Rectal smooth muscle tissue (tissue), 1 donor: ENCODE data around the gene MAML2.

Source experiments
- H3K27ac ChIP-seq: one replicate; pipeline ENCODE4 v1.7.0; 2013; ENCODE audit warnings: low read depth, low read length, inconsistent platforms
- H3K27me3 ChIP-seq: one replicate; pipeline ENCODE4 v1.7.0; 2013; ENCODE audit warnings: low read length; ENCODE audit not compliant: control insufficient read depth, insufficient read depth
- H3K36me3 ChIP-seq: one replicate; pipeline ENCODE4 v1.7.0; 2013; ENCODE audit warnings: low read length; ENCODE audit not compliant: control insufficient read depth, insufficient read depth
- H3K4me1 ChIP-seq: one replicate; pipeline ENCODE4 v1.7.0; 2013; ENCODE audit warnings: low read length; ENCODE audit not compliant: control insufficient read depth, insufficient read depth
- H3K4me3 ChIP-seq: one replicate; pipeline ENCODE4 v1.7.0; 2013; ENCODE audit warnings: low read length
- H3K9ac ChIP-seq: one replicate; pipeline ENCODE4 v1.7.0; 2013; ENCODE audit warnings: low read length

MAML2 gene

DNA sequence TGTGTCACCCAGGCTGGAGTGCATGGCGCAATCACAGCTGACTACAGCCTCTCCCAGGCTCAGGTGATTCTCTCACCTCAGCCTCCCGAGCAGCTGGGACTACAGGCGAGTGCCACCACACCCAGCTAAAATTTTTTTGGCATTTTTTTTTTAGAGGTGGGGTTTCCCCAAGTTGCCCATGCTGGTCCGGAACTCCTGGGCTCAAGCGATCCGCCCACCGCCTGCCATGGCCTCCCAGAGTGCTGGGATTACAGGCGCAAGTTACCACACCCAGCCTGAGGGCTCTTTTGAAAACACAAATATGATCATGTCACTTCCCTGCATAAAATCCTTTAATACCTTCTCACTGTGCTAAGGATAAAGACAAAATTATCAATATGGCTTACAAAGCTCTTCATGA lies 88.1 kb downstream of the MAML2 start:
- no peaks in the 10 kb centered on the region for H3K36me3 ChIP-seq
- no peak overlapping the region for H3K4me3 ChIP-seq
- no peaks in the 10 kb centered on the region for H3K27me3 ChIP-seq
- peaks cover 7% of the 10 kb centered on the region for H3K4me1 ChIP-seq
- no peak overlapping the region for H3K9ac ChIP-seq
- no peak overlapping the region for H3K27ac ChIP-seq

DNA sequence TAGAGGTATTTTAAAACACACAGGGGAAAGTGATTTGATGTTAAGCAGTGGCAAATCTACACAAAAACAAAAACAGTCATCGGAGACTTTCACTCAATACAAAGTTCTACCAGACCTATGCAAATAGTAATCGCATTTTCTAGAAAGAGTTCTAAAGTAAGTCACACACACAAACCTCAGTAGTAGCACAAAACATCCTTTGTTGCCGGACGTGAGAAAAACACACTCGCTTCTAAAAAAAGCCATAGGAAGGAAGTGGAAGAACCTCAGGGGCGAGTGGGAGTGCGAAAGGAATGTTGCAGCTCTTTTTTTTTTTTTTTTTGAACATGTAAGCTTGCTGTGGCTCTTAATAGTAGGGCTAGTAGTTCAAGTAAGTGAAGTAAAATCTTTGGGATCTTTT lies 88.9 kb downstream of the MAML2 start:
- Histone ChIP-seq H3K4me1 (peaks cover 4% of the 10 kb centered on the region), H3K27ac (no peak overlapping the region), H3K9ac (no peak overlapping the region), H3K4me3 (peak overlapping the region; percentile 13), H3K27me3 (no peaks in the 10 kb centered on the region), H3K36me3 (no peaks in the 10 kb centered on the region)

DNA sequence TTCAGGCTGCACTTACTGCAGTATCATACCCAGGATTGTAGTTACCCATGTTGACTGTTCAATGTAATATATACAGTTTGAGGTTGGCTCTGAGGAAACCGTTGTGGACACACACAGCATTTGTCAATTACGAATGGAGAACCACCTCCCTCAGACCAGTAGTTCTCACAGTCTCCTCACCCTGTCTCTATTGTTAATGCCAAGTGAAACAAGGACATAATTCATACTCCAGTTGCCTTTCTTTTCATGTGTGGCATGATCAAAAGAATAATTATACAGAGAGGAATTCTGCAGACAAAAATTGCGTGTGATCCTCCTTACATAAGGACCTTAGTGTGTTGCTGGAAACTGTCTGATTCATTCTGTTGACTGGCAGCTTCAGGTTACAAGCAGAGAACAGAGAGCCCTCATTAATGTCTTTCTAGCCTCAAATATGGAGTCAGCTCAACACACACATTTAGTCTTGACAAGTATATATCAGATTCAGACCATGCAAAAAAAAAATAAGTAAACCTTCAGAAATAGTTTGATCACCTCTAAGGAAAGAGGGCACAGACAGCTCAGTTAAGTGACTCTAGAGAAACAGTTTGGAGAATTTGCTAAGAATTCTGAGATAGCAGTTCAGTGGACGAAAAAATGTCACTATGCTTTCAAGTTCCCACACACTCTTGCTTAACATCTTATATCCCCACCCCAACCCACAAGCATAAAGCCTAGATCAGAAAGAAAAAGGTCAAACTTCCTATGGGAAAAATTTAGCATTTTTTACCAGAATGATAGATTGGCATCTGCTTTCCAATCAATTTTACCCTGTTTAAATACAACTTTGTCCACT lies 96.1 kb downstream of the MAML2 start:
- no peaks in the 10 kb centered on the region for H3K36me3 ChIP-seq
- peaks cover 5% of the 10 kb centered on the region for H3K4me1 ChIP-seq
- no peak overlapping the region for H3K27ac ChIP-seq
- H3K9ac ChIP-seq = no peak overlapping the region
- H3K27me3 ChIP-seq = no peaks in the 10 kb centered on the region
- no peak overlapping the region for H3K4me3 ChIP-seq

DNA sequence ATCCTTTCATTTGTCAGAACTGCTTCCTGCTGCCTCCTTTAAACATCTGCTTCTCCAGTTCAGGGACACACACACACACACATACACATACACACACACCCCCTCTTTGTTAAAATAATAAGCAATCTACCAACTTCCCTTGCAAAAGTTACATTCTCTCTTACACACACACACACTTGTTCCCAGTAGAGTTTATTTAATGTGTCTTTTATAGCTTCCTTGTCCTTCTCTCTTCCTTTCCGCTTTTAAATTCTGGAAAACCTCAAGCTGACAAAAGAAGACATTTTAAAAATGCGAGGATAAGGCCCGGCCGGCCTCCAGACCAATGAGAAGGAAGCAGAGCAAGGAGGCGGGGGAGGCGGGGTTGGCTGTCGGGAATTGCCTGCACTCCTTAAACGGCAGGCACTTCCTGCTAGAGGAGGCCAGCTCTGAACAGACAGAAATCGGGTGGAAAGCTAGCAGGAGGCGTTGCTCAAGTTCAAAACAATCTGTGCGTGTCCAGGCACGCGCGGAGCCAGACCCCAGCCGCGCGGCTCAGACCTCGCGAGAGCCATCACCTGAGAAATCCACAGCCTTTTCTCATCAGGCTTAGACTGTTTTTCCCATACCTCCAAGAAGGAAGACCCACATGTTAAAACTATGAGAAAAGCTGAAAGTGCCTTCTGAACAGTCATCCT lies 99.9 kb downstream of the MAML2 start:
- Histone ChIP-seq H3K36me3 (no peaks in the 10 kb centered on the region), H3K9ac (no peak overlapping the region), H3K27me3 (no peaks in the 10 kb centered on the region), H3K4me1 (peaks cover 10% of the 10 kb centered on the region), H3K4me3 (peak overlapping the region; percentile 69), H3K27ac (peak overlapping the region; percentile 74)

GRCh38 chr11:96242191-96242847 lies 100.7 kb downstream of the MAML2 start:
- Histone ChIP-seq H3K4me3 (no peak overlapping the region), H3K36me3 (no peaks in the 10 kb centered on the region), H3K9ac (no peak overlapping the region), H3K27me3 (no peaks in the 10 kb centered on the region), H3K27ac (peak overlapping the region; percentile 48), H3K4me1 (peaks cover 15% of the 10 kb centered on the region)

DNA sequence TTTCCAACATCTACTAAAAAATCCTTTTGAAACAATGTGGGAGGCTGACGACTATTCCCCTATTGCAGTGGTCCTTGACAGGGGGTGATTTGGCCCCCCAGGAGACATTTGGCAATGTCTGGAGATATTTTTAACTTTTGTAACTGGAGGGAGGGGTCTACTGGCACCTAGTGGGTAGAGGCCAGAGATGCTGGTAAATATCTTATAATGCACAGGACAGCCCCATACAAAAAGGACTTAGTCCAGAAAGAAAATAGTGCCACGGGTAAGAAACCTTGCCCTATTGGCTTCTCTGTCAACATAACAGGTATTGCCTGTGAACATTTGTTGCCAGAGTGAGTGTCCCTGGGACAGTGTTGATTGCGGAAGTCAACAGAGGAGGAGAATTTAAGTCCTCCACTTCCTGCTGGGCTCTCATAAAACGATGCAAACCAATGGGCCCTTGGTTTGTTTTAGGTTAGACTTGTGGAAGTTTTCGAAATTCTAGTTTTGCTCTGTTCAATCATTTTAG lies 101.6 kb downstream of the MAML2 start:
- Histone ChIP-seq H3K4me1 (peaks cover 15% of the 10 kb centered on the region), H3K9ac (no peak overlapping the region), H3K27me3 (no peaks in the 10 kb centered on the region), H3K36me3 (no peaks in the 10 kb centered on the region), H3K4me3 (no peak overlapping the region), H3K27ac (no peak overlapping the region)

DNA sequence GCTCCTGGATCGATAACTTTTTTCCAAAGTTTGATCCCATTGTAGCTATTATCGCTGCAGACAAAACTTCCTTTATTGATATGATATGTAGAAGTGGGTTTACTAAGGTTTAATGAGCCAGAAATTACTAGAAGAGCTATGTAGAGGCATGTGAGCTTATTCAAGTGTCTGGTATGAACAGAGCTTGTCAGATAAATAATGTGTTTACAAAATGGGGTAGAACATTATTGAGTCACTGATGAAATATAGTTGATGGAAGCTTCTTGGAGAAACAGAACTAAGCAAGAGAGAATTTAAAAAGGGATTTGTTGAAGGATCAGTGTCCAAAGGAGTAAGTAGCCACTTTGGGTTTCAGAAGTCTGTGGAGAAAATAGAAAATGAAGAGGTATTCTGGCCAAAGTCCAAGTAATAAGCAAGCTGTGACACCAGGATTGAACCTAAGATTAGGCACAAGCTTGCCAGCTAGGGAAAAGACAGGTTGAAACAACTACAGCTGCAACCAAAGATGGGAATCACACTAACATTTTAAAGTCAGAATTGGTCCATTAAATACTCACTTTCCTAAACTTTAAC lies 104.3 kb downstream of the MAML2 start:
- Histone ChIP-seq H3K4me3 (no peak overlapping the region), H3K36me3 (no peaks in the 10 kb centered on the region), H3K27ac (peak overlapping the region; percentile 16), H3K9ac (no peak overlapping the region), H3K27me3 (no peaks in the 10 kb centered on the region), H3K4me1 (peaks cover 26% of the 10 kb centered on the region)

GRCh38 chr11:96237766-96238266 lies 105.2 kb downstream of the MAML2 start:
- H3K27ac ChIP-seq = no peak overlapping the region
- H3K27me3 ChIP-seq = no peaks in the 10 kb centered on the region
- peaks cover 25% of the 10 kb centered on the region for H3K4me1 ChIP-seq
- no peak overlapping the region for H3K4me3 ChIP-seq
- H3K9ac ChIP-seq = no peak overlapping the region
- H3K36me3 ChIP-seq = no peaks in the 10 kb centered on the region

DNA sequence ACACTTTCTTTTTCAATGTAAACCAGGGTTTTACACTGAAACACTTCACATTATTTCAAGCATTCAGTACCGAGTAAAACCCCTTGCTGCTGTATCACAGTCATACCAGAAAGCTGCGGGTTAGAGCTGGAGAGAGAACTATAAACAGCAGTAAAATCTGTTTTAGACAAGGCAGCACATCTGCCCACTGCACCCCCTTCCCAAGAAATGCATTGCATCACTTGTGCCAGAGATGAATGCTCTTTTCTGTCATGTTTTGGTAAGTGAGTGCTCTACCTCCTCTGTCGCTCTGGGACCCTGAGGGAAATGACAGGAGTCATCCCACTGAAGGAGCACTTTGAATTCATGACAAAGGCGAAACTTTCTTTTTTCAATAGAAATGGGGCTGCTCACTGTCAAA lies 107.2 kb downstream of the MAML2 start:
- no peaks in the 10 kb centered on the region for H3K27me3 ChIP-seq
- H3K27ac ChIP-seq = no peak overlapping the region
- H3K9ac ChIP-seq = no peak overlapping the region
- H3K4me3 ChIP-seq = no peak overlapping the region
- no peaks in the 10 kb centered on the region for H3K36me3 ChIP-seq
- peaks cover 21% of the 10 kb centered on the region for H3K4me1 ChIP-seq

- H3K27ac ChIP-seq = no peak overlapping the region
- no peak overlapping the region for H3K4me3 ChIP-seq
Measured at GRCh38 chr11:96234866-96235441, 108.0 kb downstream of the MAML2 start.

GRCh38 chr11:96232132-96232531 lies 110.9 kb downstream of the MAML2 start:
- Histone ChIP-seq H3K9ac (no peak overlapping the region), H3K27ac (no peak overlapping the region), H3K4me1 (peaks cover 15% of the 10 kb centered on the region), H3K36me3 (no peaks in the 10 kb centered on the region), H3K4me3 (no peak overlapping the region), H3K27me3 (no peaks in the 10 kb centered on the region)

More at GRCh38 chr11:96234866-96235441, 108.0 kb downstream of the MAML2 start:
- peaks cover 21% of the 10 kb centered on the region for H3K4me1 ChIP-seq
- H3K36me3 ChIP-seq = no peaks in the 10 kb centered on the region
- no peak overlapping the region for H3K9ac ChIP-seq
- no peaks in the 10 kb centered on the region for H3K27me3 ChIP-seq

GRCh38 chr11:96230686-96231085 lies 112.3 kb downstream of the MAML2 start:
- Histone ChIP-seq H3K36me3 (no peaks in the 10 kb centered on the region), H3K4me1 (peaks cover 11% of the 10 kb centered on the region), H3K27ac (no peak overlapping the region), H3K27me3 (no peaks in the 10 kb centered on the region), H3K4me3 (no peak overlapping the region), H3K9ac (no peak overlapping the region)
